ENCODE results near the gene TANK.

- no peak for TF ChIP-seq TAF1 (IDR thresholded peaks at IDR 0.05; ENCODE audit: borderline replicate concordance, insufficient read depth, low read length)
- TF ChIP-seq SIN3A (IDR thresholded peaks at IDR 0.05; ENCODE audit: borderline replicate concordance, insufficient read depth, low read length): no peak
These were observed 79.3 kb downstream of the TANK start for GRCh38 chr2:161239326-161240109.

Data from PFSK-1 (cell line).